Activated CD4-positive, alpha-beta T cell treated with anti-CD3 and anti-CD28 coated beads, Interleukin-10, Interleukin-2, amounts not matched to agents 100 ng/mL and 50 ng/mL, durations not matched to agents 16 hours and 8 hours (primary cell): ENCODE data around the gene INF2.

Experiments used
- DNase-seq: peaks from one replicate; pipeline ENCODE4 v3.0.0-alpha.2; 2020

The INF2 gene

GRCh38 chr14:104691546-104692260, 2.3 kb downstream of the INF2 start:
- DNase-seq, result no peak

GRCh38 chr14:104692261-104692938, 3.0 kb downstream of the INF2 start:
- no peak for DNase-seq

- DNase-seq, result no peak
These were observed 3.5 kb downstream of the INF2 start for GRCh38 chr14:104692939-104693315.

GRCh38 chr14:104693482-104694431, 4.3 kb downstream of the INF2 start:
- no peak for DNase-seq

GRCh38 chr14:104694475-104694950, 5.1 kb downstream of the INF2 start:
- no peak for DNase-seq

GRCh38 chr14:104694991-104695659, 5.7 kb downstream of the INF2 start:
- peak; percentile 66 for DNase-seq

- DNase-seq, result no peak
These were observed 6.2 kb downstream of the INF2 start for GRCh38 chr14:104695660-104696000.

GRCh38 chr14:104696671-104697316, 7.4 kb downstream of the INF2 start:
- DNase-seq, result no peak

GRCh38 chr14:104697317-104697703, 7.9 kb downstream of the INF2 start:
- no peak for DNase-seq

- no peak for DNase-seq
These were observed 8.6 kb downstream of the INF2 start for GRCh38 chr14:104697892-104698583.

GRCh38 chr14:104698688-104699425, 9.4 kb downstream of the INF2 start:
- no peak for DNase-seq

- no peak for DNase-seq
These were observed 10.0 kb downstream of the INF2 start for GRCh38 chr14:104699426-104699748.

- DNase-seq, result no peak
These were observed 10.8 kb downstream of the INF2 start for GRCh38 chr14:104700225-104700651.

GRCh38 chr14:104700747-104701217, 11.4 kb downstream of the INF2 start:
- DNase-seq, result no peak

- DNase-seq, result no peak
These were observed 12.1 kb downstream of the INF2 start for GRCh38 chr14:104701383-104702076.

GRCh38 chr14:104702106-104702505, 12.7 kb downstream of the INF2 start:
- DNase-seq, result no peak

GRCh38 chr14:104702673-104703072, 13.3 kb downstream of the INF2 start:
- no peak for DNase-seq

GRCh38 chr14:104703269-104703668, 13.9 kb downstream of the INF2 start:
- DNase-seq, result no peak

- no peak for DNase-seq
These were observed 14.8 kb downstream of the INF2 start for GRCh38 chr14:104704252-104704651.

- DNase-seq, result no peak
These were observed 16.1 kb downstream of the INF2 start for GRCh38 chr14:104705340-104706047.
